Caco-2 (cell line): ENCODE results near the gene C14orf119. TPM values are rescaled to one million over a fixed set of nuclear protein-coding genes. Genes with fewer than 3 reads are reported as not detected.

ENCODE experiments used
- BruUV-seq: library from RNA; stranded (reverse); fragments of 400-500 nt; replicated peaks from 2 replicates; lab custom pipeline; 2021; lab: Mats Ljungman, UMichigan
- CTCF ChIA-PET: fragments of 300-600 bp; sonication (Branson Sonifier 250); formaldehyde crosslinking; loops from one replicate; lab custom pipeline; 2022; ENCODE audit warnings: antibody characterized with exemption; lab: Charles Lee
- POLR2A ChIA-PET: fragments of 300-600 bp; sonication (Branson Sonifier 250); formaldehyde crosslinking; loops from one replicate; lab custom pipeline; 2022; ENCODE audit warnings: antibody characterized with exemption; lab: Charles Lee
- DNase-seq, 2 experiments: peaks; one replicate each; pipeline versions ENCODE4 v3.0.0 to v3.0.0-alpha.2; 2020 to 2022
- H3K27me3 ChIP-seq: replicated peaks from 2 replicates; pipeline ENCODE4 v1.6.0; 2011; ENCODE audit warnings: low read length; ENCODE audit not compliant: control insufficient read depth, insufficient read depth
- H3K36me3 ChIP-seq: 2 replicates; pipeline ENCODE4 v1.5.1; 2011; ENCODE audit warnings: low read length; ENCODE audit not compliant: control insufficient read depth, insufficient read depth
- H3K4me1 ChIP-seq: fragments of 250-450 bp; sonication (Bioruptor Pico); 2 replicates; pipeline ENCODE4 v1.5.1; 2020; ENCODE audit warnings: mild to moderate bottlenecking
- H3K4me3 ChIP-seq: 2 replicates; pipeline ENCODE4 v1.5.1; 2011; ENCODE audit warnings: low read depth, mild to moderate bottlenecking, control low read depth, low read length
- H3K9me3 ChIP-seq: fragments of 250-450 bp; sonication (Bioruptor Pico); 2 replicates; pipeline ENCODE4 v1.5.1; 2020; ENCODE audit warnings: mild to moderate bottlenecking, moderate library complexity
- H3K27ac Mint-ChIP-seq: one replicate; pipeline ENCODE4 v1.8.0; 2022; ENCODE audit warnings: mixed read lengths; ENCODE audit not compliant: unreplicated experiment
- H3K27me3 Mint-ChIP-seq: one replicate; pipeline ENCODE4 v1.8.0; 2022; ENCODE audit warnings: mixed read lengths; ENCODE audit not compliant: insufficient read depth, unreplicated experiment
- H3K36me3 Mint-ChIP-seq: one replicate; pipeline ENCODE4 v1.8.0; 2022; ENCODE audit warnings: mild to moderate bottlenecking, mixed read lengths; ENCODE audit not compliant: insufficient read depth, unreplicated experiment
- H3K4me1 Mint-ChIP-seq: one replicate; pipeline ENCODE4 v1.8.0; 2022; ENCODE audit warnings: low read depth, mixed read lengths; ENCODE audit not compliant: unreplicated experiment
- H3K4me3 Mint-ChIP-seq: one replicate; pipeline ENCODE4 v1.8.0; 2022; ENCODE audit warnings: mild to moderate bottlenecking, moderate library complexity, mixed read lengths; ENCODE audit not compliant: unreplicated experiment
- H3K9me3 Mint-ChIP-seq: one replicate; pipeline ENCODE4 v1.8.0; 2022; ENCODE audit warnings: mixed read lengths; ENCODE audit not compliant: unreplicated experiment
- intact Hi-C: fragments of 100-400 bp; cut with micrococcal nuclease; formaldehyde crosslinking; loops from one replicate; pipeline ENCODE4 v1.10.0; 2022; ENCODE audit not compliant: unreplicated experiment
- total RNA-seq: library from RNA; stranded (reverse); gene quantifications from 2 replicates; pipeline ENCODE4 v1.2.3, GENCODE V29; 2022
- TF ChIP-seq, protein P1 (sequence below), 2 experiments: fragments of 200-600 bp in 1 of 2; IDR thresholded peaks; 1 replicate in 1 of 2; 2 replicates in 1 of 2; pipeline versions ENCODE4 v1.5.1 to v1.8.0; 2011 to 2022; ENCODE audit warnings: antibody characterized with exemption in 1 of 2, control low read depth in 1 of 2, inconsistent platforms in 1 of 2, low read depth in 1 of 2, low read length in 1 of 2, mild to moderate bottlenecking in 1 of 2, moderate library complexity in 1 of 2; ENCODE audit not compliant: insufficient read depth in 1 of 2, severe bottlenecking in 1 of 2, unreplicated experiment in 1 of 2

The C14orf119 gene
- total RNA-seq, 1 experiment from 2014 or later, result 52.0 TPM

DNA sequence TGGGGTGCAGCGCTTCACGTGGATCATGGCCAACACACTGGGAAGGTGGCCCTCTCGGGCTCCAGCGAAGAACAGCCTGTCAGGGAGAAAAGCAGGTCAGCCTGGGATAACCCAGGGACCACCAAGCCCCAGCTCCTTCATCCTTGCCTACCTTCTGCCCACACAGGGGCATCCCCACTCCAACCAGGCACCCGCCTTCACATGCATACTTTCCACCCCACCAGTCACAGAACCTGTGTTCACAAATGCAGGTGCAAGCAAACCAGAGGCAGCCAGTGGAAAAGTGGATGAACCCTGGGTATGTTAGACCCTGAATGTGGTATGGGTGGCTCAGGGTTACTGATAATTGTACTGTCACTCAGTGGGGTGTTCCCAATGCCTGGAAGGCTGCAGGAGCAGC is 36.2 kb downstream of the C14orf119 start:
- ChIA-PET CTCF (no interaction called here), POLR2A (no interaction called here)
- Mint-ChIP-seq H3K9me3 (no peaks in the 10 kb centered on the region), H3K27ac (no peak overlapping the region), H3K36me3 (no peaks in the 10 kb centered on the region), H3K4me3 (no peak overlapping the region), H3K4me1 (no peaks in the 10 kb centered on the region), H3K27me3 (no peaks in the 10 kb centered on the region)
- DNase-seq, result no peak
- no TSS peak for BruUV-seq
- Histone ChIP-seq H3K4me1 (no peaks in the 10 kb centered on the region), H3K9me3 (no peaks in the 10 kb centered on the region), H3K27me3 (no peaks in the 10 kb centered on the region), H3K36me3 (no peaks in the 10 kb centered on the region), H3K4me3 (no peak overlapping the region)
- intact Hi-C loops, result no loop called here
- TF ChIP-seq, protein P1, sequence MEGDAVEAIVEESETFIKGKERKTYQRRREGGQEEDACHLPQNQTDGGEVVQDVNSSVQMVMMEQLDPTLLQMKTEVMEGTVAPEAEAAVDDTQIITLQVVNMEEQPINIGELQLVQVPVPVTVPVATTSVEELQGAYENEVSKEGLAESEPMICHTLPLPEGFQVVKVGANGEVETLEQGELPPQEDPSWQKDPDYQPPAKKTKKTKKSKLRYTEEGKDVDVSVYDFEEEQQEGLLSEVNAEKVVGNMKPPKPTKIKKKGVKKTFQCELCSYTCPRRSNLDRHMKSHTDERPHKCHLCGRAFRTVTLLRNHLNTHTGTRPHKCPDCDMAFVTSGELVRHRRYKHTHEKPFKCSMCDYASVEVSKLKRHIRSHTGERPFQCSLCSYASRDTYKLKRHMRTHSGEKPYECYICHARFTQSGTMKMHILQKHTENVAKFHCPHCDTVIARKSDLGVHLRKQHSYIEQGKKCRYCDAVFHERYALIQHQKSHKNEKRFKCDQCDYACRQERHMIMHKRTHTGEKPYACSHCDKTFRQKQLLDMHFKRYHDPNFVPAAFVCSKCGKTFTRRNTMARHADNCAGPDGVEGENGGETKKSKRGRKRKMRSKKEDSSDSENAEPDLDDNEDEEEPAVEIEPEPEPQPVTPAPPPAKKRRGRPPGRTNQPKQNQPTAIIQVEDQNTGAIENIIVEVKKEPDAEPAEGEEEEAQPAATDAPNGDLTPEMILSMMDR (IDR thresholded peaks at IDR 0.05; ENCODE audit: insufficient read depth in 1 of 2, low read depth in 1 of 2, low read length in 1 of 2, severe bottlenecking in 1 of 2, unreplicated experiment in 1 of 2), result no peak

DNA sequence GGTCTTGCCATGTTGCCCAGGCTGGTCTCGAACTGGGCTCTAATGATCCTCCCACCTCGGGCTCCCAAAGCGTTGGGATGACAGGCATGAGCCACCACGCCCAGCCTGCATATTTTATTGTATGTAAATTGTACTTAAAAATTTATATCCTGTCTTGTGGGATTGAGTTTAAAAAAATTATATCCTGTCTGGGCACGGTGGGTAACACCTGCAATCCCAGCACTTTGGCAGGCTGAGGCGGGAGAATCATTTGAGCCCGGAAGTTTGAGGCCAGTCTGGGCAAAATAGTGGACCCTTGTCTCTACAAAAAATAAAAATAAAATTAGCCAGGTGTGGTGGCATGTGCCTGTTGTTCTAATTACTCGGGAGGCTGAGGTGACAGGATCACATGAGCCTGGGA is 37.7 kb downstream of the C14orf119 start:
- POLR2A ChIA-PET, result no interaction called here
- H3K4me1 Mint-ChIP-seq, result no peaks in the 10 kb centered on the region
- Histone ChIP-seq H3K27me3 (no peaks in the 10 kb centered on the region), H3K9me3 (no peaks in the 10 kb centered on the region), H3K4me3 (no peak overlapping the region), H3K36me3 (no peaks in the 10 kb centered on the region), H3K4me1 (no peaks in the 10 kb centered on the region)
- no peaks in the 10 kb centered on the region for H3K9me3 Mint-ChIP-seq
- TF ChIP-seq, protein P1 (IDR thresholded peaks at IDR 0.05; ENCODE audit: insufficient read depth in 1 of 2, low read depth in 1 of 2, low read length in 1 of 2, severe bottlenecking in 1 of 2, unreplicated experiment in 1 of 2), result no peak
- no TSS peak for BruUV-seq
- H3K4me3 Mint-ChIP-seq, result no peak overlapping the region
- CTCF ChIA-PET, result no interaction called here
- intact Hi-C loops, result no loop called here
- no peak overlapping the region for H3K27ac Mint-ChIP-seq
- H3K36me3 Mint-ChIP-seq, result no peaks in the 10 kb centered on the region
- no peak for DNase-seq
- no peaks in the 10 kb centered on the region for H3K27me3 Mint-ChIP-seq

DNA sequence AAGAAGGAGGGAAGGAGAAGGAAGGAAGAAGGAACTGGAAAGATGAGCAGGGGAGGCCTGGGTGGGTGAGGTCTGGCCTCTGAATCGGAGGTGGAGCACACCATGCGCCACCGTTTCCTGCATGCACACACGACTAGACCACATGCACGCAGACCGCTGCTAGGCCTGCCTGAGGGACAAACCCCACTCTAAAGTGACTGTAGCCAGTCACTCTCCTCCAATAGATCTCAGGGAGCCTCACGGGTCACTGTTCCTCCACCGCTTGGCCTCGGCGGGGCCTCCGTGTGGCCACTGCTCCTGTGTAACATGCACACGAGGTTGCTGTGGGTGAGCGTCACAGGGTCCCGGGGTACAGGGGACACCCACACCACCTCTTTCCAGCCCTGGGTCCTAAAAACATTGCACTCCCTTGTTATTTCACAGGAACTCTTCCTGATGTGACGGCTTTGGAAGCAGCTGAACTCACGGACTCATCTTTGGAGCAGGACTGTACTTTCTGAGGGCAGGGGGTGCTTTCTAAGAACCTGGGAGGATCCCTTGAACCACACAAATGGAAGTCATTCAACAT is 41.3 kb downstream of the C14orf119 start:
- H3K9me3 ChIP-seq, result no peaks in the 10 kb centered on the region
- Mint-ChIP-seq H3K27me3 (no peaks in the 10 kb centered on the region), H3K4me1 (no peaks in the 10 kb centered on the region), H3K27ac (peak overlapping the region; percentile 1), H3K36me3 (no peaks in the 10 kb centered on the region), H3K4me3 (no peak overlapping the region), H3K9me3 (no peaks in the 10 kb centered on the region)
- no peak for DNase-seq
- no peaks in the 10 kb centered on the region for H3K36me3 ChIP-seq
- POLR2A ChIA-PET, result interaction anchor here (0.5 kb wide), 1 partner anchor 8 kb away, joined by 9 read pairs; no protein-coding TSS in a partner anchor
- BruUV-seq, result no TSS peak
- no peaks in the 10 kb centered on the region for H3K27me3 ChIP-seq
- intact Hi-C loops, result no loop called here
- CTCF ChIA-PET, result no interaction called here
- no peak overlapping the region for H3K4me3 ChIP-seq
- TF ChIP-seq, protein P1 (IDR thresholded peaks at IDR 0.05; ENCODE audit: insufficient read depth in 1 of 2, low read depth in 1 of 2, low read length in 1 of 2, severe bottlenecking in 1 of 2, unreplicated experiment in 1 of 2), result no peak
- no peaks in the 10 kb centered on the region for H3K4me1 ChIP-seq
